A673 (cell line): ENCODE measurements around the gene ARHGAP35. TPM values are rescaled to one million over a fixed set of nuclear protein-coding genes. Genes with fewer than 3 reads are reported as not detected.

ENCODE experiments used
- BruUV-seq: library from RNA; stranded (reverse); fragments of 400-500 nt; replicated peaks from 2 replicates; lab custom pipeline; 2021; lab: Mats Ljungman, UMichigan
- CTCF ChIA-PET: fragments of 300-600 bp; sonication (Branson Sonifier 250); formaldehyde crosslinking; loops from one replicate; lab custom pipeline; 2022; ENCODE audit warnings: antibody characterized with exemption; lab: Charles Lee
- POLR2A ChIA-PET: fragments of 300-600 bp; sonication (Branson Sonifier 250); formaldehyde crosslinking; loops from one replicate; lab custom pipeline; 2022; ENCODE audit warnings: antibody characterized with exemption; ENCODE audit not compliant: low non-redundant PET; lab: Charles Lee
- DNase-seq: peaks from one replicate; pipeline ENCODE4 v3.0.0-alpha.2; 2015; ENCODE audit warnings: low spot score
- H3K27ac ChIP-seq: fragments of 200-600 bp; sonication (generic); 2 replicates; pipeline ENCODE4 v1.5.1; 2016; ENCODE audit warnings: mixed run types, low read depth, mild to moderate bottlenecking, mixed read lengths, antibody characterized with exemption, low read length; ENCODE audit not compliant: poor library complexity, severe bottlenecking
- H3K27me3 ChIP-seq: fragments of 200-600 bp; sonication (generic); replicated peaks from 2 replicates; pipeline ENCODE4 v1.6.1; 2017; ENCODE audit warnings: mixed run types, low read depth, mild to moderate bottlenecking, mixed read lengths, antibody characterized with exemption, low read length; ENCODE audit not compliant: insufficient read depth, poor library complexity
- H3K36me3 ChIP-seq: fragments of 200-600 bp; sonication (generic); 2 replicates; pipeline ENCODE4 v1.6.1; 2016; ENCODE audit warnings: mixed run types, mild to moderate bottlenecking, mixed read lengths, antibody characterized with exemption, low read length; ENCODE audit not compliant: insufficient read depth, poor library complexity, severe bottlenecking
- H3K4me1 ChIP-seq: fragments of 200-600 bp; sonication (generic); 2 replicates; pipeline ENCODE4 v1.6.1; 2017; ENCODE audit warnings: mixed run types, mild to moderate bottlenecking, mixed read lengths, antibody characterized with exemption, low read length; ENCODE audit not compliant: insufficient read depth, poor library complexity, severe bottlenecking
- H3K4me3 ChIP-seq: fragments of 200-600 bp; sonication (generic); 2 replicates; pipeline ENCODE4 v1.5.1; 2016; ENCODE audit warnings: low read depth, mixed run types, mild to moderate bottlenecking, mixed read lengths, low read length; ENCODE audit not compliant: poor library complexity, severe bottlenecking
- H3K9me3 ChIP-seq: fragments of 200-600 bp; sonication (generic); 2 replicates; pipeline ENCODE4 v1.6.1; 2016; ENCODE audit warnings: mixed run types, low read depth, mild to moderate bottlenecking, mixed read lengths, antibody characterized with exemption, low read length; ENCODE audit not compliant: poor library complexity, severe bottlenecking
- EZH2 ChIP-seq: fragments of 200-600 bp; sonication (generic); IDR thresholded peaks from 2 replicates; pipeline ENCODE4 v1.6.1; 2017; ENCODE audit warnings: borderline replicate concordance, low read depth, mild to moderate bottlenecking, mixed read lengths, antibody characterized with exemption, low read length; ENCODE audit not compliant: poor library complexity, severe bottlenecking
- intact Hi-C: fragments of 100-400 bp; cut with micrococcal nuclease; formaldehyde crosslinking; loops from one replicate; pipeline ENCODE4 v1.10.0; 2022; ENCODE audit not compliant: unreplicated experiment
- total RNA-seq: library from RNA; stranded (reverse); gene quantifications from 2 replicates; pipeline ENCODE4 v1.2.3, GENCODE V29; 2021
- TF ChIP-seq, protein P1 (sequence below): fragments of 300-800, 200-600 bp; sonication (generic); conservative IDR thresholded peaks from 2 replicates; pipeline ENCODE4 v1.5.1; 2017; ENCODE audit warnings: low read depth, mild to moderate bottlenecking, antibody characterized with exemption, low read length, moderate library complexity, mixed read lengths

ARHGAP35 gene
- total RNA-seq, 1 experiment from 2014 or later: 76.7 TPM

DNA sequence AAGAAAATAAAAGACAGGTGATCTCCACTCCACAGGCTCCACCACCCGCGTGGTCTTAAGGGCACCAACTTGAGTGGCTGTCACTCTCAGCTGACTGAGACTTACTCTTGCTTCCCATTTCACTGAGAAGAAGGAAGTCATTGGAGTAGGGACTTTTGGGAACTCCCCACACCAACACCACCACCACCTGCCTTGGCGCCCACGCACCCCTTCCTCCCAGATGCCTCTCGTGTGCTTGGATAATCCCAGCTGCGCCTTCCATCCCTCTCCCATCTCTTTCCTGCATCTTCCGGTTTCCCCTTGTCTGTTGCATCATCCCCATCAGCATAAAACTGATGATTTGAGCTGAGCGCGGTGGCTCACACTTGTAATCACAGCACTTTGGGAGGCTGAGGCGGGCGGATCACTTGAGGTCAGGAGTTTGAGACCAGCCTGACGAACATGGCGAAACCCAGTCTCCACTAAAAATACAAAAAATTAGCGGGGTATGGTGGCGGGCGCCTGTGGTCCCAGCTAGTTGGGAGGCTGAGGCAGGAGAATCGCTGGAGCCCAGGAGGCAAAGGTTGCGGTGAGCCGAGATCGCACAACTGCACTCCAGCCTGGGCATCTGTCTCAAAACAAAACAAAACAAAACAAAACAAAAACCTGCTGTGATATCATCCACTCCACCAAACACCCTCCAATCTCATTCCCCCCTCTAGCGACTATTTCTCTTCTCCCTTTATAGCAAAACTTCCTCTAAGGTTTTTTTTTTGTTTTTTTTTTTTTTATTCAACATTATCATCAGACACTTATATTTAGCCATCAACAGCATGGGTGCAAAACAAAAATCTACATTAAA lies 35.7 kb upstream of the ARHGAP35 start:
- Histone ChIP-seq H3K9me3 (no peaks in the 10 kb centered on the region), H3K27me3 (no peaks in the 10 kb centered on the region), H3K4me1 (peaks cover 3% of the 10 kb centered on the region), H3K36me3 (no peaks in the 10 kb centered on the region), H3K27ac (no peak overlapping the region), H3K4me3 (no peak overlapping the region)
- BruUV-seq: no TSS peak
- TF ChIP-seq, protein P1, sequence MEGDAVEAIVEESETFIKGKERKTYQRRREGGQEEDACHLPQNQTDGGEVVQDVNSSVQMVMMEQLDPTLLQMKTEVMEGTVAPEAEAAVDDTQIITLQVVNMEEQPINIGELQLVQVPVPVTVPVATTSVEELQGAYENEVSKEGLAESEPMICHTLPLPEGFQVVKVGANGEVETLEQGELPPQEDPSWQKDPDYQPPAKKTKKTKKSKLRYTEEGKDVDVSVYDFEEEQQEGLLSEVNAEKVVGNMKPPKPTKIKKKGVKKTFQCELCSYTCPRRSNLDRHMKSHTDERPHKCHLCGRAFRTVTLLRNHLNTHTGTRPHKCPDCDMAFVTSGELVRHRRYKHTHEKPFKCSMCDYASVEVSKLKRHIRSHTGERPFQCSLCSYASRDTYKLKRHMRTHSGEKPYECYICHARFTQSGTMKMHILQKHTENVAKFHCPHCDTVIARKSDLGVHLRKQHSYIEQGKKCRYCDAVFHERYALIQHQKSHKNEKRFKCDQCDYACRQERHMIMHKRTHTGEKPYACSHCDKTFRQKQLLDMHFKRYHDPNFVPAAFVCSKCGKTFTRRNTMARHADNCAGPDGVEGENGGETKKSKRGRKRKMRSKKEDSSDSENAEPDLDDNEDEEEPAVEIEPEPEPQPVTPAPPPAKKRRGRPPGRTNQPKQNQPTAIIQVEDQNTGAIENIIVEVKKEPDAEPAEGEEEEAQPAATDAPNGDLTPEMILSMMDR: no peak
- no peak for TF ChIP-seq EZH2
- DNase-seq: no peak
- intact Hi-C loops: no loop called here
- POLR2A ChIA-PET: no interaction called here
- CTCF ChIA-PET: no interaction called here

DNA sequence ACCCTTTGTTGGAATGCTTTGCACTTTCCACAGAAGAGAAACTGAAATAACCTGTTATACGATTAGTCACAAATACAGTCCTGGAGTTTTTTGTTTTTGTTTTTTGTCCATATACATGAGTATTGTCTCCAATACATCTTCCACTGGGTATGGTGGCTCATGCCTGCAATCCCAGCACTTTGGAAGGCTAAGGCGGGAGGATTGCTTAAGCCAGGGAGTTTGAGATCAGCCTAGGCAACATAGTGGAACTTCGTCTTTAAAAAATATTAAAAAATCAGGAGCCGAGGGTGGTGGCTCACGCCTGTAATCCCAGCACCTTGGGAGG lies 35.1 kb upstream of the ARHGAP35 start:
- no peak for DNase-seq
- Histone ChIP-seq H3K4me1 (peaks cover 1% of the 10 kb centered on the region), H3K4me3 (no peak overlapping the region), H3K27ac (no peak overlapping the region), H3K9me3 (no peaks in the 10 kb centered on the region), H3K27me3 (no peaks in the 10 kb centered on the region), H3K36me3 (no peaks in the 10 kb centered on the region)
- intact Hi-C loops: no loop called here
- BruUV-seq: no TSS peak
- CTCF ChIA-PET: no interaction called here
- POLR2A ChIA-PET: no interaction called here
- TF ChIP-seq EZH2: no peak
- TF ChIP-seq, protein P1: no peak

DNA sequence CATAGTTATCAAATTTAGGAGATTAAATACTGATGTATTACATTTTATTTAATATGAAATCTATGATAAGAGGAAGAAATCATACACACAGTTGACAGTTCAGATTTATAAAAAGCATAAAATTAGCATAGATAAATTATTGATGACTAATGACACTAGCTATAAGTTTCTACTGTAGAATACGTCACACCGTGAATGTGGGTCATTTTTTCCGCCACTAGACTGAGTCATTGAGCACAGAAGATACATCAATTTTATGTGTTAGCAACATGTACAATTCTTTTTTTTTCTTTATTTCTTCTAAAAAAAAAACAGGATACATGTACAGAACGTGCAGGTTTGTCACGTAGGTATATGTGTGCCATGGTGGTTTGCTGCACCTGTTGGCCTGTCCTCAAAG lies 32.3 kb upstream of the ARHGAP35 start:
- intact Hi-C loops: no loop called here
- Histone ChIP-seq H3K36me3 (no peaks in the 10 kb centered on the region), H3K4me3 (no peak overlapping the region), H3K9me3 (no peaks in the 10 kb centered on the region), H3K27me3 (no peaks in the 10 kb centered on the region), H3K27ac (no peak overlapping the region), H3K4me1 (no peaks in the 10 kb centered on the region)
- no TSS peak for BruUV-seq
- TF ChIP-seq, protein P1: no peak
- no peak for TF ChIP-seq EZH2
- ChIA-PET CTCF (interaction anchor here (0.7 kb wide), 2 partner anchors 33 to 137 kb away, joined by 3 read pairs; no protein-coding TSS in a partner anchor), POLR2A (interaction anchor here (0.7 kb wide), 1 partner anchor 33 kb away, joined by 6 read pairs; no protein-coding TSS in a partner anchor)
- no peak for DNase-seq
